HFFc6 (cell line): ENCODE results near the gene CTNND1. TPM values are rescaled to one million over a fixed set of nuclear protein-coding genes. Genes with fewer than 3 reads are reported as not detected.

ENCODE experiments used
- DNase-seq: peaks from one replicate; pipeline ENCODE4 v3.0.0-alpha.2; 2018
- H3K27ac Mint-ChIP-seq: 2 replicates; pipeline ENCODE4 v1.8.0; 2020; ENCODE audit warnings: mild to moderate bottlenecking, mixed read lengths
- H3K27me3 Mint-ChIP-seq: 2 replicates; pipeline ENCODE4 v1.8.0; 2021; ENCODE audit warnings: mild to moderate bottlenecking, moderate library complexity, mixed read lengths; ENCODE audit not compliant: insufficient read depth
- H3K36me3 Mint-ChIP-seq: 2 replicates; pipeline ENCODE4 v1.8.0; 2021; ENCODE audit warnings: low read depth, mixed read lengths
- H3K4me1 Mint-ChIP-seq: 2 replicates; pipeline ENCODE4 v1.8.0; 2020; ENCODE audit warnings: low read depth, mixed read lengths
- H3K4me3 Mint-ChIP-seq: 2 replicates; pipeline ENCODE4 v1.8.0; 2020; ENCODE audit warnings: mild to moderate bottlenecking, moderate library complexity, mixed read lengths
- H3K9me3 Mint-ChIP-seq: 2 replicates; pipeline ENCODE4 v1.8.0; 2020; ENCODE audit warnings: mild to moderate bottlenecking, mixed read lengths
- CTCF ChIP-seq: fragments of 200-600 bp; sonication (generic); IDR thresholded peaks from 2 replicates; pipeline ENCODE4 v1.5.0; 2021; ENCODE audit warnings: antibody characterized with exemption, mild to moderate bottlenecking
- total RNA-seq, 6 experiments: library from RNA; stranded (reverse); fragmentation: NEBNext Ultra II Directional; extraction: Animal tissue kit (Norgen Biotek cat#: 25700); gene quantifications; 2 replicates in 1 of 6; 3 replicates in 5 of 6; pipeline ENCODE4 v1.2.3, GENCODE V29; 2021

CTNND1 gene
- total RNA-seq, 6 experiments from 2014 or later, result 131 to 153 (median 147) TPM

GRCh38 chr11:57728829-57729228 is 32.8 kb upstream of the CTNND1 start:
- TF ChIP-seq CTCF, result no peak

GRCh38 chr11:57729479-57729878 is 32.1 kb upstream of the CTNND1 start:
- no peak for TF ChIP-seq CTCF
- DNase-seq, result no peak
- Mint-ChIP-seq H3K4me1 (peaks cover 9% of the 10 kb centered on the region; the same call in 1 of the 2 replicates), H3K4me3 (no peak overlapping the region), H3K27ac (no peak overlapping the region), H3K27me3 (no peaks in the 10 kb centered on the region; the same call in 1 of the 2 replicates), H3K36me3 (no peaks in the 10 kb centered on the region), H3K9me3 (no peaks in the 10 kb centered on the region)

More at GRCh38 chr11:57728829-57729228, 32.8 kb upstream of the CTNND1 start:
- H3K27me3 Mint-ChIP-seq, result no peaks in the 10 kb centered on the region
- no peak for DNase-seq
- H3K4me3 Mint-ChIP-seq, result no peak overlapping the region
- no peak overlapping the region; the same call in 1 of the 2 replicates for H3K27ac Mint-ChIP-seq
- H3K36me3 Mint-ChIP-seq, result no peaks in the 10 kb centered on the region
- no peaks in the 10 kb centered on the region for H3K9me3 Mint-ChIP-seq
- peaks cover 9% of the 10 kb centered on the region; the same call in 1 of the 2 replicates for H3K4me1 Mint-ChIP-seq

- H3K27ac Mint-ChIP-seq, result no peak overlapping the region
Observed at GRCh38 chr11:57732661-57733060, 28.9 kb upstream of the CTNND1 start.

GRCh38 chr11:57735619-57736298 is 25.8 kb upstream of the CTNND1 start:
- H3K36me3 Mint-ChIP-seq, result no peaks in the 10 kb centered on the region
- no peak overlapping the region for H3K27ac Mint-ChIP-seq
- H3K9me3 Mint-ChIP-seq, result no peaks in the 10 kb centered on the region
- H3K4me3 Mint-ChIP-seq, result no peak overlapping the region
- TF ChIP-seq CTCF, result no peak
- no peak for DNase-seq
- no peaks in the 10 kb centered on the region; the same call in 1 of the 2 replicates for H3K27me3 Mint-ChIP-seq
- H3K4me1 Mint-ChIP-seq, result peaks cover 19% of the 10 kb centered on the region

More at GRCh38 chr11:57732661-57733060, 28.9 kb upstream of the CTNND1 start:
- Mint-ChIP-seq H3K36me3 (no peaks in the 10 kb centered on the region), H3K4me3 (no peak overlapping the region), H3K9me3 (no peaks in the 10 kb centered on the region), H3K4me1 (peaks cover 9% of the 10 kb centered on the region; the same call in 1 of the 2 replicates), H3K27me3 (no peaks in the 10 kb centered on the region; the same call in 1 of the 2 replicates)
- no peak for DNase-seq
- no peak for TF ChIP-seq CTCF

GRCh38 chr11:57741132-57742086 is 20.2 kb upstream of the CTNND1 start, which contains the start of gene SELENOH:
SELENOH (plus strand) TSS chr11:57741491; CDS start chr11:57741596, 105 bp downstream.
- peaks cover 18% of the 10 kb centered on the region for H3K36me3 Mint-ChIP-seq
- peak; percentile 97 for DNase-seq
- TF ChIP-seq CTCF, result no peak
- H3K4me1 Mint-ChIP-seq, result peaks cover 26% of the 10 kb centered on the region
- peak within 1 kb of the TSS; percentile 88 for H3K27ac Mint-ChIP-seq
- H3K4me3 Mint-ChIP-seq, result peak within 1 kb of the TSS; percentile 98
- H3K9me3 Mint-ChIP-seq, result no peaks in the 10 kb centered on the region
- H3K27me3 Mint-ChIP-seq, result peaks cover 3% of the 10 kb centered on the region
